KMS-11 (cell line): ENCODE measurements around the gene TAS2R39.

ENCODE experiments used
- H2AFZ ChIP-seq: fragments of 200-600 bp; sonication (generic); 2 replicates; pipeline ENCODE4 v1.6.1; 2016; ENCODE audit warnings: antibody characterized with exemption, mixed run types, low read depth
- H3K27ac ChIP-seq: fragments of 200-600 bp; sonication (generic); 2 replicates; pipeline ENCODE4 v1.6.1; 2016; ENCODE audit warnings: mild to moderate bottlenecking, mixed run types
- H3K27me3 ChIP-seq: fragments of 200-600 bp; sonication (generic); 2 replicates; pipeline ENCODE4 v1.6.1; 2017; ENCODE audit warnings: mild to moderate bottlenecking, low read depth, mixed run types, moderate library complexity; ENCODE audit not compliant: insufficient read depth
- H3K36me3 ChIP-seq: fragments of 200-600 bp; sonication (generic); 2 replicates; pipeline ENCODE4 v1.6.1; 2017; ENCODE audit warnings: mild to moderate bottlenecking, mixed run types; ENCODE audit not compliant: insufficient read depth
- H3K4me1 ChIP-seq: fragments of 200-600 bp; sonication (generic); 2 replicates; pipeline ENCODE4 v1.6.1; 2016; ENCODE audit warnings: mild to moderate bottlenecking, low read depth, mixed run types; ENCODE audit not compliant: poor library complexity, severe bottlenecking
- H3K4me2 ChIP-seq: fragments of 200-600 bp; sonication (generic); 2 replicates; pipeline ENCODE4 v1.7.0; 2016; ENCODE audit warnings: mild to moderate bottlenecking, mixed run types
- H3K4me3 ChIP-seq: fragments of 200-600 bp; sonication (generic); IDR thresholded peaks from 2 replicates; pipeline ENCODE4 v1.6.1; 2017; ENCODE audit warnings: low read depth, low read length, mixed read lengths; ENCODE audit not compliant: insufficient read depth
- H3K79me2 ChIP-seq: fragments of 200-600 bp; sonication (generic); 2 replicates; pipeline ENCODE4 v1.6.1; 2016; ENCODE audit warnings: low read depth, mixed run types; ENCODE audit not compliant: insufficient read depth
- H3K9ac ChIP-seq: fragments of 200-600 bp; sonication (generic); 2 replicates; pipeline ENCODE4 v1.6.1; 2016; ENCODE audit warnings: mild to moderate bottlenecking, mixed run types
- H4K20me1 ChIP-seq: fragments of 200-600 bp; sonication (generic); 2 replicates; pipeline ENCODE4 v1.6.1; 2016; ENCODE audit warnings: mild to moderate bottlenecking, mixed run types; ENCODE audit not compliant: insufficient read depth
- CTCF ChIP-seq: fragments of 200-600 bp; sonication (generic); conservative IDR thresholded peaks from 2 replicates; pipeline ENCODE4 v1.6.1; 2017; ENCODE audit warnings: low read depth, mild to moderate bottlenecking, antibody characterized with exemption, low read length, moderate library complexity, mixed read lengths

TAS2R39 gene

GRCh38 chr7:143223784-143224183 lies 40.6 kb downstream of the TAS2R39 start:
- no peaks in the 10 kb centered on the region for H3K27me3 ChIP-seq
- no peaks in the 10 kb centered on the region for H3K36me3 ChIP-seq
- no peak overlapping the region for H3K9ac ChIP-seq
- H3K4me1 ChIP-seq = no peaks in the 10 kb centered on the region
- no peak overlapping the region for H3K4me2 ChIP-seq
- no peak overlapping the region for H3K27ac ChIP-seq
- no peak for TF ChIP-seq CTCF
- no peaks in the 10 kb centered on the region for H4K20me1 ChIP-seq
- H3K4me3 ChIP-seq = no peak overlapping the region
- no peaks in the 10 kb centered on the region for H3K79me2 ChIP-seq
- no peak overlapping the region for H2AFZ ChIP-seq

GRCh38 chr7:143225047-143225446 lies 41.8 kb downstream of the TAS2R39 start:
- H3K4me2 ChIP-seq = no peak overlapping the region
- H3K4me1 ChIP-seq = no peaks in the 10 kb centered on the region
- H3K79me2 ChIP-seq = no peaks in the 10 kb centered on the region
- H3K27ac ChIP-seq = no peak overlapping the region
- H4K20me1 ChIP-seq = no peaks in the 10 kb centered on the region
- no peak overlapping the region for H2AFZ ChIP-seq
- no peaks in the 10 kb centered on the region for H3K27me3 ChIP-seq
- TF ChIP-seq CTCF = no peak
- H3K9ac ChIP-seq = no peak overlapping the region
- H3K36me3 ChIP-seq = no peaks in the 10 kb centered on the region
- H3K4me3 ChIP-seq = no peak overlapping the region

- no peak overlapping the region for H3K27ac ChIP-seq
- TF ChIP-seq CTCF = no peak
- no peak overlapping the region for H2AFZ ChIP-seq
- H3K27me3 ChIP-seq = no peaks in the 10 kb centered on the region
- H3K4me2 ChIP-seq = no peak overlapping the region
- no peaks in the 10 kb centered on the region for H3K79me2 ChIP-seq
- no peaks in the 10 kb centered on the region for H3K4me1 ChIP-seq
- no peaks in the 10 kb centered on the region for H3K36me3 ChIP-seq
- no peak overlapping the region for H3K9ac ChIP-seq
- H4K20me1 ChIP-seq = no peaks in the 10 kb centered on the region
- H3K4me3 ChIP-seq = no peak overlapping the region
These were observed 44.6 kb downstream of the TAS2R39 start for GRCh38 chr7:143227806-143228205.

- no peaks in the 10 kb centered on the region for H3K79me2 ChIP-seq
- no peak overlapping the region for H3K4me3 ChIP-seq
- H3K4me1 ChIP-seq = no peaks in the 10 kb centered on the region
- H3K9ac ChIP-seq = no peak overlapping the region
- TF ChIP-seq CTCF = no peak
- H3K27ac ChIP-seq = no peak overlapping the region
- no peaks in the 10 kb centered on the region for H3K36me3 ChIP-seq
- H3K27me3 ChIP-seq = no peaks in the 10 kb centered on the region
- H2AFZ ChIP-seq = no peak overlapping the region
- no peak overlapping the region for H3K4me2 ChIP-seq
- H4K20me1 ChIP-seq = no peaks in the 10 kb centered on the region
These were observed 46.0 kb downstream of the TAS2R39 start for GRCh38 chr7:143229054-143229790.
